Stimulated activated CD8-positive, alpha-beta memory T cell treated with anti-CD3 and anti-CD28 coated beads, Interleukin-4, amount 100 ng/mL, for 4 hours (primary cell): ENCODE results near the gene SYTL3.
"Not testable (repeated sequence)": the region's sequence is repeated elsewhere in the genome, so short reads cannot be mapped to it uniquely, and the experiment has no call there.

Source experiments
- DNase-seq, 2 donors: peaks; one replicate each; pipeline ENCODE4 v3.0.0-alpha.2; 2020; ENCODE audit warnings: low read depth in 2 of 2, low spot score in 1 of 2

Gene SYTL3

GRCh38 chr6:158649289-158650143, at the start of gene SYTL3:
TSS of gene SYTL3 (plus strand) at chr6:158650054. CDS start at chr6:158663269, 13,215 bp downstream.
- DNase-seq, result peak; percentile 35 to 50

- no peak for DNase-seq
These were observed 46.4 kb upstream of the SYTL3 start for GRCh38 chr6:158603261-158604047.

GRCh38 chr6:158604048-158604406, 45.8 kb upstream of the SYTL3 start:
- no peak for DNase-seq

GRCh38 chr6:158605266-158605878, 44.5 kb upstream of the SYTL3 start:
- DNase-seq, result peak in 1 of 2 donors; percentile 7

- not testable (repeated sequence) for DNase-seq
These were observed 43.8 kb upstream of the SYTL3 start for GRCh38 chr6:158606011-158606410.

- no peak for DNase-seq
These were observed 42.9 kb upstream of the SYTL3 start for GRCh38 chr6:158606935-158607334.

GRCh38 chr6:158607411-158608170, 42.3 kb upstream of the SYTL3 start:
- no peak for DNase-seq

- DNase-seq, result no peak
These were observed 41.6 kb upstream of the SYTL3 start for GRCh38 chr6:158608221-158608620.

- no peak for DNase-seq
These were observed 40.2 kb upstream of the SYTL3 start for GRCh38 chr6:158609455-158610155.

GRCh38 chr6:158610319-158610968, 39.4 kb upstream of the SYTL3 start:
- DNase-seq, result no peak

GRCh38 chr6:158611039-158611438, 38.8 kb upstream of the SYTL3 start:
- DNase-seq, result no peak

- no peak for DNase-seq
These were observed 38.1 kb upstream of the SYTL3 start for GRCh38 chr6:158611541-158612370.

GRCh38 chr6:158614606-158615005, 35.2 kb upstream of the SYTL3 start:
- DNase-seq, result not testable (repeated sequence)

- DNase-seq, result not testable (repeated sequence)
These were observed 31.6 kb upstream of the SYTL3 start for GRCh38 chr6:158618289-158618688.

GRCh38 chr6:158619922-158620801, 29.7 kb upstream of the SYTL3 start:
- no peak for DNase-seq

- no peak for DNase-seq
These were observed 28.7 kb upstream of the SYTL3 start for GRCh38 chr6:158620963-158621693.
